Activated T-helper 17 cell treated with anti-CD3 and anti-CD28 coated beads, Interleukin-2, amount 50 U/mL, for 72 hours (primary cell): ENCODE data around the gene IGIP. TPM values are rescaled to one million over a fixed set of nuclear protein-coding genes. Genes with fewer than 3 reads are reported as not detected.

Experiments
- ATAC-seq: fragments of 150-1000 bp; cut with Tn5 transposase; replicated peaks from 2 replicates; pipeline ENCODE4 v1.10.0; 2021; ENCODE audit warnings: mild to moderate bottlenecking, moderate library complexity
- H3K27ac Mint-ChIP-seq: one replicate; pipeline ENCODE4 v1.8.0; 2022; ENCODE audit warnings: mixed read lengths
- H3K27me3 Mint-ChIP-seq: one replicate; pipeline ENCODE4 v1.8.0; 2022; ENCODE audit warnings: mixed read lengths
- H3K36me3 Mint-ChIP-seq: one replicate; pipeline ENCODE4 v1.8.0; 2022; ENCODE audit warnings: low read depth, mild to moderate bottlenecking, mixed read lengths
- H3K4me1 Mint-ChIP-seq: one replicate; pipeline ENCODE4 v1.8.0; 2022; ENCODE audit warnings: mixed read lengths
- H3K4me3 Mint-ChIP-seq: one replicate; pipeline ENCODE4 v1.8.0; 2022; ENCODE audit warnings: mild to moderate bottlenecking, mixed read lengths
- H3K9me3 Mint-ChIP-seq: one replicate; pipeline ENCODE4 v1.8.0; 2022; ENCODE audit warnings: mixed read lengths
- total RNA-seq, 2 donors: library from RNA; stranded (reverse); gene quantifications; one replicate each; pipeline ENCODE4 v1.2.3, GENCODE V29; 2022

Gene IGIP
- total RNA-seq, 2 donors from 2014 or later, result 2.4 to 6.7 TPM

DNA sequence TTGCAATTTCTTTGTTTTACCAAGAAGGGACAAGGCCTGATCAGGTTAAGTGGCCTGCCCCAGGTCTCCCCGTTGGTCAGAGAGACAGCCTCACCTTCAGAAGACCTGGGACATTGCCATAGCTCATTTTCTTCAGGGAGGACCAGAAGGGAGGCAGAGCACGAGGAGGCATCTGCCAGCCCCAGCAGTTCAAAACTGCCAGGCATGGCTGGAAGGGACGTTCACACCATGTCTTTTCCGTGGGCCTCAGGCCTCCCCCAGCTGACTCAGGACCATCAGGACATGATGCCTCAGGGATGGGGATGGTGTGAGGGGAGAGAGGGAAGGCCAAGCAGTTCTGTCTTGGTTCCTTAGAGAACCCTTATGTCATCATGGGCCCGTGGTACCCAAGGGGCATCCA, 16.5 kb downstream of the IGIP start:
- ATAC-seq, result no peak
- H3K9me3 Mint-ChIP-seq, result no peaks in the 10 kb centered on the region
- no peak overlapping the region for H3K4me3 Mint-ChIP-seq
- peaks cover 7% of the 10 kb centered on the region for H3K27me3 Mint-ChIP-seq
- H3K36me3 Mint-ChIP-seq, result no peaks in the 10 kb centered on the region
- no peak overlapping the region for H3K27ac Mint-ChIP-seq
- H3K4me1 Mint-ChIP-seq, result peaks cover 9% of the 10 kb centered on the region

DNA sequence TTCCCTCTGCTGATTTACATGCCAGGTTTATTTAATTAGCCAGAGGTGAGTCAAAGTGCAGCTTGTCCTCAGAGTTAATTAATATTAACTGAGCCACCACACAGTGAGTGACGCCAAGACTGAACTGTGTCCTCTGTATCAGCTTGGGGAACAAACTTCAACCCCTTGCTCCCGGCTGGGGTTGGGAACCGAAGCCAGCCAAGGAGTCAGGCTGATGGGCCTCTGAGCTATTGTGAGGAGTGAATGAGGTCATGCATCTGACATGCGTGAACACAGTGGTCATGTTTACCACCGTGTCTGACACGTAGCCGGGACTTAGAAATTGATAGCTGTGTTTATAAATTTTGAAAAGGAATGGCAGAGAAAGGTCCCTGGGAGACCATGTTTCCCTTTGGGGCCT, 17.1 kb downstream of the IGIP start:
- Mint-ChIP-seq H3K27ac (no peak overlapping the region), H3K4me1 (peaks cover 9% of the 10 kb centered on the region), H3K27me3 (peaks cover 7% of the 10 kb centered on the region), H3K9me3 (no peaks in the 10 kb centered on the region), H3K4me3 (no peak overlapping the region), H3K36me3 (no peaks in the 10 kb centered on the region)
- no peak for ATAC-seq

DNA sequence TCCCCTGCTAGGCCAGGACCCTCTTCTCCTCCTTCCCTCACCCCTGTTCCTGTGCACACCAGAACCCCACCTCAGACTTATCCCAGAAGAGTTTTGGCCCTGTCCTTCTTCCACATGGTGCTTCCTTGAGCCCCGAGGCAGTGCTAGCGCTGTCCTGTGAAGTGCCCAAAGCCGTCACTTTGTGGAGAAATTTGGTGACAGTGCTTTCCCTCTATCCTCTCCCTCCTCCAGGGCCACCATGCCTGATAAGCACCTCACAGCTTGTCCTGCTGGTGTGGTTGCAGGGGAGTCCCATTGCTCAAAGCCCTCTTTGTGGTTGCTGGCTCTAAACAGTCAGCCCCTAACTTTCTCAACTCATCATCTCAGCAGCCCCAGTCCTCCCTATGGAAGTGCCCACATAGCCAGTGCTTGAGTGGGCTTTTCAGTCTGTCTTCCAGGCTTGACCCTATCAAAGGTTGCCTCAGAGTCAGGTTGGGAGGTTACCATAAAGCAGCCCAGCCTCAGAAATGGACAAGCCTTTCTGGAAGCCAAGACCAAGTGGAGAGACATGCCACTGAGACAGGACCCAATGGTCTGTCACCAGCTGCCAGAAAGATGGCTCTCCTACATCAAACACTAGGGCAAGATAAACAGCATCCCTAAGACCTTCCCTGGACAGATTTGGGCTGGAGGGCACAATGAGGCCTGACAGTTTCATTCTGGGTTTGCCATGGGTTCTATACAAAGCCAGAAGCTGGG, 18.0 kb downstream of the IGIP start:
- no peaks in the 10 kb centered on the region for H3K36me3 Mint-ChIP-seq

DNA sequence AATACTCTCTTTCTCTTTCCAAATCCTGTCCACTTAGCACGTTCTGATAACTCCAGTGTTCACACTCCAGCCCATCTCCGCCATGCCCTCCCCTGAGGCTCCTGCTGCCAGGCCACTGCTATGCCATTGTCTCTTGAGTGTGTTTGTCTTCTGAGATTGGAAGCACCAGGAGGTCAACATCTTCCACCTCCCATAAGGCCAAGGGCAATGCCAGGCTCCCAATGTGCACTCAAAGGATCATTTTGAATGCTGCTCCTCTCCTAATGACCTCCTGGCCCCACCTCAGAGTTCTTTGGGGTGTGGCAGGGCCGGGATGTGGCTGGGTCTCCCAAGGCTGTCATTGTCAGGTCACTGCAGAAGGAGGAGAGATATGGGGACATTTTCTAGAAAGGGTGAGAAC, 19.5 kb downstream of the IGIP start:
- Mint-ChIP-seq H3K27me3 (peaks cover 7% of the 10 kb centered on the region), H3K36me3 (no peaks in the 10 kb centered on the region), H3K4me1 (peaks cover 9% of the 10 kb centered on the region), H3K9me3 (no peaks in the 10 kb centered on the region), H3K27ac (peak overlapping the region; percentile 64), H3K4me3 (peak overlapping the region; percentile 63)
- ATAC-seq, result no peak

More for the DNA sequence above, 18.0 kb downstream of the IGIP start:
- Mint-ChIP-seq H3K9me3 (no peaks in the 10 kb centered on the region), H3K4me3 (no peak overlapping the region), H3K27me3 (peaks cover 7% of the 10 kb centered on the region), H3K27ac (no peak overlapping the region), H3K4me1 (peaks cover 9% of the 10 kb centered on the region)
- ATAC-seq, result no peak

DNA sequence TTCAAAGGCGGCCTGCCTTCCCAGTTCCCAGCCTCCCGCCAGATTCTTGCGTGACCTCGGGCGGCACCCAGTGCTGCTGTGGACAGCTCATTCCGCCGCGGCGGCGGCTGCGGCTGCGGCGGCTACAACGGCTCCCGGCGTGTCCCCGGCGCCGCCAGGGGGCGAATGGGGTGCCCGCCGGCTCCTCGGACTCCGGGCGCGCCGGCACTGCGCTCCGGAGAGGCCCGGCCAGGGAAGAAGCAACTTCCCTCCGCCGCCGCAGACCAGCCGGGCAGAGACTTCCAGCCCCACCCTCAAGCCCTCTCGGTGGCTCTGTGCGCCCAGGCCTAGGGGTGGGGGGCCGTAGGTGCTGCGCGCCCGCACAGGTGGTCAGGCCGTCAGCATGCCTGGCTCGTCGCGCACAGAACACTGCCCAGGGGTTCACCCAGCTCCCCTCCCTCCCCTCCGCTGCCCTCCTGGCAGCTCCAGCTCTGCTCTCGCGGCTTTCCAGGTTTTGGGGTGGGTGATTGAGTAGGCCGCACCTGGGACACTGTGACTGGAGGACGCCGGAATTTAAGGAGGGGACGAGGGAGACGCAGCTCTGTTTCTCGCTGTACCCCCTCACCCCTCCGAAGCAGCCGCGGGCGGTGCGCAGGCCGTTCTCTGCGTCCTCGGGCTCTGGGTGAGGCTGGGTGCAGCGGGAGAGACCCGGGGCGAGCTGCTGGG, 20.2 kb downstream of the IGIP start:
- Mint-ChIP-seq H3K4me3 (peak overlapping the region; percentile 63), H3K27ac (no peak overlapping the region), H3K9me3 (no peaks in the 10 kb centered on the region), H3K4me1 (peaks cover 9% of the 10 kb centered on the region), H3K27me3 (peaks cover 7% of the 10 kb centered on the region), H3K36me3 (no peaks in the 10 kb centered on the region)
- ATAC-seq, result peak; percentile 84

DNA sequence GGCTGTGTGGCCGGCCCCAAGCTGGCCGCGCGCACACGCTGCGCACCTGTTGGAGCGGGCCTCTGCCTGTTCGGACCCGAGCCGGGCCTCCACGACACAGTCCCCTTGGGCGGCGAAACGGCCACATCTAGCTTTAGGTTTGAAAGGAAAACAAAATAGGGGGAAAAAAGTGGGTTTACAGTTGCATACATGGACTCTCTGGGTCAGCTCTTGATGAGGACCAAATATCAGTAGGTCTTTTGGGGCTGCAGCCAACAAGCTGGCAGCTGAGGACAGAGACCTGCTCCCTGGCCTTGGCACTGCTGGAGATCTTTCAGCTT, 20.7 kb downstream of the IGIP start:
- Mint-ChIP-seq H3K36me3 (no peaks in the 10 kb centered on the region), H3K27ac (no peak overlapping the region), H3K4me1 (peaks cover 9% of the 10 kb centered on the region), H3K9me3 (no peaks in the 10 kb centered on the region), H3K4me3 (peak overlapping the region; percentile 63), H3K27me3 (peaks cover 7% of the 10 kb centered on the region)
- ATAC-seq, result no peak

DNA sequence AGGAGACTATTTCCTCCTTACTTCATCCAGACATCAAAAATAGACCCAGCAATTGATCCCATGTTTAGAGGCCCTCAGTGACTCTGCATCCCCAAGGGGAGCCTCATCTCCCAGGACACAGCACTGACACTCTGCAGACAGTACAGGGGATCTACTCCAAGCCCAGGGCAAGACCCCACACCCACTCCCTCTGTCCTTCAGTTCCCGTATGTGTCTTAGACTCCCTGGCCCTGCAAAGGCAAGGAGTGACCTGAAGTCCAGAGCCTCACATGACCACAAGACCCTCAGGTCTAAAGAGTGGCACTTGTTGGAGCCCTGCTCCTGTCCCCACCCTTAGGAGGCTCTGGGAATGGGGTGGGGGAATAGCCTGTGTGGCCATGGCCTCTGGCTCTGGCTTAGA, 21.7 kb downstream of the IGIP start:
- H3K27ac Mint-ChIP-seq, result no peak overlapping the region
- no peak for ATAC-seq
- H3K4me3 Mint-ChIP-seq, result no peak overlapping the region
- H3K9me3 Mint-ChIP-seq, result no peaks in the 10 kb centered on the region
- H3K4me1 Mint-ChIP-seq, result peaks cover 9% of the 10 kb centered on the region
- peaks cover 7% of the 10 kb centered on the region for H3K27me3 Mint-ChIP-seq
- H3K36me3 Mint-ChIP-seq, result no peaks in the 10 kb centered on the region

DNA sequence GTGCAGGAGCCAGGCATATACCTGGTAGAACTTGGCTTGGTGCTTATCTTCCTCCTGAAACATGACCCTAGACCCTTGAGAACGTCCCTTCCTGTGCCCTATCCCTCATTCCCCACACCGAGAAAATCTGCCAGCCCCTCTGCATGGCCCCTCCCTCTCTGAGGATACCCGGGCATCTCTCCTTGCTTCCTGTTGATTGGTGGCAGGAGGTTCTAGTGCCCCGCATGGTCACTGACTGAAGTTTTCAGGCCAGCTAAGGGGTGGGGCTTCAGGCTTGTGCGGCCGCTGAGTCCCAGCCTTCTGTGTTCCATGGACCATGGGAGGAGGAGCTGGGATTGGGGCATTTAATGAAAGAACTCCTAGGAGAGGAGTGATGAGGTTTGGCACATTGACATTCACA, 22.8 kb downstream of the IGIP start:
- Mint-ChIP-seq H3K4me1 (peaks cover 9% of the 10 kb centered on the region), H3K9me3 (no peaks in the 10 kb centered on the region), H3K4me3 (no peak overlapping the region), H3K27ac (no peak overlapping the region), H3K36me3 (no peaks in the 10 kb centered on the region), H3K27me3 (peaks cover 7% of the 10 kb centered on the region)
- ATAC-seq, result no peak

DNA sequence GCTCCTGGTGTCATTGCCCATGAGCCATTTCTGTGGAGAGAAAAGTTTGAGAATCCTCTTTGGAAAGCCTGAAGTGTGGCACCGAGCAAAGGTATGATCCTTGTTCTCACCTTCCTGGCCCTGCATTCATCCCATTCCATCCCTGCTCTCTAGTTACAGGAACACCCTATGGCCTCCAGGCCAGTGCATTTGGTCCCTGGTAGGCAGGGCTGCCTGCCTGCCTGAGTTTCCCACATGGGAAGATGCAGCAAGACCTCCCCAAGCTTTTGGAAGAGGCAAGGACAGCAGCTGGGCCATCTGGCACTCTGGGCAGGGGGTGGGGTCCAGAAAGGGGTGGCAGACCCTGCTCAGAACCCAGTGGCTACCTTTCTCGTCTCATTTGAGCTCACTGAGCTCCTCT, 24.5 kb downstream of the IGIP start:
- H3K27ac Mint-ChIP-seq, result no peak overlapping the region
- no peak overlapping the region for H3K4me3 Mint-ChIP-seq
- H3K36me3 Mint-ChIP-seq, result no peaks in the 10 kb centered on the region
- H3K9me3 Mint-ChIP-seq, result no peaks in the 10 kb centered on the region
- ATAC-seq, result no peak
- H3K4me1 Mint-ChIP-seq, result peaks cover 4% of the 10 kb centered on the region
- peaks cover 4% of the 10 kb centered on the region for H3K27me3 Mint-ChIP-seq

DNA sequence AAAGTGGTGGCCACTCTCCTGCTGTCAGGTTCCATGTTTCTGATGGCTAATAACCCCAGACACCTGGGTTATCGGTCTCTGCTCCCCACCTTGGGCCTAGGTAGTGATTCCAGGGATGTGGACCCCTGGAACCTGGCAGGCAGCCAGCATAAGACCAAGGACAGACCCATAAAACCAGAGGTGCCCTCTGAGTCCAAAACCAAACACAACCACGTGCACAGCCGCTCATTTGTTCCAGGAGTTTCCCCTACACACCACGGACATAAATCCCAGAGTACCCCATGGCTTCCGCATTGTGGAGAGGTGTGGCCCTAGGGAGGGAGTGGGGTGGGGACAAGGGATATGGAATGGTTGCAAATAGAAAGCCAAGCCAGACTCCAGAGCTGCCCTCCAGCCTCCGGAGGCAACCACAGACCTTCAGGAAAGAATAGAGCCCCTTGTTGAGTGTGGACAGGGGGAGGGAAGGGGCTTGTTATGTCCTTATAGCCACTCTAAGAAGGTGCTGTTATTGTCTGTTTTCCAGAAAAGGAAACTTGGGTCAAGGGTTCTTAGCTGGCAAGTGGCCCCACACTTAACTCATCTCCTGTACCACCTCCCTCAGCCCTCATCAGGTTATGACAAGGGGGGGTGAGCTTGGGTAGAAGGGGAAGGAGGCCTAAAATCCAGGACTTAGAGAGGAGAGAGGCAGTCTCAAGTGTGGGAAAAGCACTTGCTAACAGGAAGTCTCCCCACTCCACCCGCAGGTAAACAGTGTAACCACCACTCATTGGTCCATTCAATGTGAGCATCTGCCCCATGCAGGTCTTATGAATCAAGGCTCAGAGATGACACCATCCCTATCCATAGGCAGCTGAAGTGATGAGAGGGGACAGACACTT, 25.6 kb downstream of the IGIP start:
- Mint-ChIP-seq H3K36me3 (no peaks in the 10 kb centered on the region), H3K4me1 (no peaks in the 10 kb centered on the region), H3K27me3 (no peaks in the 10 kb centered on the region), H3K4me3 (no peak overlapping the region), H3K27ac (peak overlapping the region; percentile 33), H3K9me3 (no peaks in the 10 kb centered on the region)
- ATAC-seq, result no peak

DNA sequence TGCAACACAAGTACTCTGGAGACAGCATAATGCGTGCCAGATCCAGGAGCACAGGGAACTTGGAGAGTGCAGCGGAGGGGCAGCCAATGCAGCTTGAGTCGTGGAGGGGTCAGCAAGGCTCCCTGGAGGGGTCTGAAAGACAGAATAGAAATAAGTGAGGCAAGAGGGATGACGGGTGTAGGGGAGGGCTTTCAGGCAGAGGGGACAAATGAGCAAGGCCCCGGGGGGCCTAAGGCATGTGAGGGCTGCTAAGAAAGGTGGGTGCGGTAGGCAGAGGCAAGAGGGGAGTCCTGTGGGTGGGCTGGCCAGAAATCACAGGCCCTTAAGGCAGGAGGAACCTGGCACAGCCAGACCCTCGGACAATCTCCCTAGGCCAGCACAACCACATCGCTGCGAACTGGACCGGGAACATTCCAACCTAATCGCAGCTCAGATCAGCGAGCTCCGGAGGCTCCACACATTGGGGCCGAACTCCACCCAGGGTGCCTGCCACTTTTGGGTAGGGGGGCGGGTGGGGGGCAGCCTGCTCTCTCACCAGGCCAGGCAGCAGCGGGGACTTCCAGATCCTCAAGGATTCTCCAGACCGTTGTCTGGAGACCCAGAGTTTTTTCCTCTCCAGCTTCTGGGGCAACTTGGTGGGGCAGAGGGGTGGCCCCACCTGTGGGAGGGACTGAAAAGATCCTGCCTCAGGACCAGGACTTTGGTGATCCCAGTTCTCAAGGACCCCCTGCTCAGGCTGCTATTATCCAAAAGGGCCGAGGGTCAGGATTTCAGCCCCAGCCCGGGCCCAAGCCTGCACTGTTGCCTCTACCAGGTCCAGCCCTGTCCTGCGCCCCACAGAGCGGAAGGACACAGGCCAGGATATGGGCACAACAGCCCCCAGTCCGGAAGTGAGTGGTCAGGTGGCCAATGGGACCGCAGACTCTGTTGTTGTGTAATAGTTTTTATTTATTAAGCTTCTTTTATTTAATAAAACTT, 26.6 kb downstream of the IGIP start:
- H3K27me3 Mint-ChIP-seq, result no peaks in the 10 kb centered on the region
- H3K9me3 Mint-ChIP-seq, result no peaks in the 10 kb centered on the region
- peak overlapping the region; percentile 33 for H3K27ac Mint-ChIP-seq

DNA sequence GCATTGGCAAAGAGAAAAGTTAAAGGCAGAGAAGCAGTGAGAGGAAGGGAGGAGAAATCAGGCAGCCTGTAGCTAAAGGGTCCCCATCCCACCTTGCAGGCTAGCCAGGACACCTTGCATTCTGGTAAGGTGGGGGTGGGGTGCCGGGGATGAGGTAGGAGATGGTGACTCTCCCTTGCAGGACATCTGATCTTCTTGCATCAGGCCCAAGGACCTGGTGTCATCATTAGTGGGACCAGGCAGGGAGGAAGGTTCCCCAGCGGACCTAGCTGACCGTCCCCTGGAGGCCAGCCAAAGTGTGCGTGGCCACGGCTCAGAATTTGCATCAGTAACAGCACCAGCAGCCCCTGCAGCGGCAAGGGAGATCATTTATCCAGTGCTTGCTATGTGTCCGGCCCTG, 27.5 kb downstream of the IGIP start:
- H3K4me3 Mint-ChIP-seq, result no peak overlapping the region
- no peak overlapping the region for H3K27ac Mint-ChIP-seq
- no peaks in the 10 kb centered on the region for H3K9me3 Mint-ChIP-seq
- H3K36me3 Mint-ChIP-seq, result no peaks in the 10 kb centered on the region
- peaks cover 5% of the 10 kb centered on the region for H3K4me1 Mint-ChIP-seq
- no peak for ATAC-seq
- H3K27me3 Mint-ChIP-seq, result no peaks in the 10 kb centered on the region

More for the DNA sequence above, 26.6 kb downstream of the IGIP start:
- Mint-ChIP-seq H3K36me3 (no peaks in the 10 kb centered on the region), H3K4me3 (no peak overlapping the region), H3K4me1 (peaks cover 5% of the 10 kb centered on the region)
- ATAC-seq, result no peak

DNA sequence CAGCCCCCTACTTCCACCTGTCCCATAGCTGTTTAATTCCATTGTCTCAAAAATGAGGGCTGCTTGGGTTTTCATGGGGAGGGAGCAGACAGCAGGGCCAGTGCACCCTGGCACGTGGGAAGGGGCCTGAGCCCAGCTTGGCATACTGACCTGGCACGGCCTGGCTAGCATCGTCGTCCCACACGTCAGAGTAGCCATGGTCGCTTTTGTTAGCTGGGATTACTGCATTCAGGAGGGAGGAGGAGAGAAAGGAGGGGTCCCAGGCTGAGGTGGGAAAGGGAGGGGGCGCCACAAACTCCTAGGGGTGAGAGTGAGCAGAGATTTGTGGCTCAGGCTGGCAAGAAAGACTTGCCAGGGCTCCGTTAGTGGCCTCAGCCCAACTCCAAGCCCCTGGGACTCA, 28.2 kb downstream of the IGIP start:
- H3K27me3 Mint-ChIP-seq, result no peaks in the 10 kb centered on the region
- no peaks in the 10 kb centered on the region for H3K9me3 Mint-ChIP-seq
- peaks cover 5% of the 10 kb centered on the region for H3K4me1 Mint-ChIP-seq
- no peak overlapping the region for H3K4me3 Mint-ChIP-seq
- no peaks in the 10 kb centered on the region for H3K36me3 Mint-ChIP-seq
- no peak for ATAC-seq
- H3K27ac Mint-ChIP-seq, result peak overlapping the region; percentile 73
